Chondrocyte (in vitro differentiated cells): ENCODE data around the gene INO80E. TPM values are rescaled to one million over a fixed set of nuclear protein-coding genes. Genes with fewer than 3 reads are reported as not detected.

Source experiments
- DNase-seq: peaks from one replicate; pipeline ENCODE4 v3.0.0; 2021; ENCODE audit warnings: mixed read lengths, low spot score
- H3K27ac Mint-ChIP-seq: one replicate; pipeline ENCODE4 v1.8.0; 2021; ENCODE audit warnings: mild to moderate bottlenecking, moderate library complexity, mixed read lengths; ENCODE audit not compliant: unreplicated experiment
- H3K27me3 Mint-ChIP-seq: 2 replicates; pipeline ENCODE4 v1.8.0; 2021; ENCODE audit warnings: low read depth, mixed read lengths
- H3K36me3 Mint-ChIP-seq: 2 replicates; pipeline ENCODE4 v1.8.0; 2021; ENCODE audit warnings: low read depth, mixed read lengths
- H3K4me1 Mint-ChIP-seq: 2 replicates; pipeline ENCODE4 v1.8.0; 2021; ENCODE audit warnings: low read depth, mild to moderate bottlenecking, mixed read lengths
- H3K4me3 Mint-ChIP-seq: one replicate; pipeline ENCODE4 v1.8.0; 2021; ENCODE audit warnings: mild to moderate bottlenecking, moderate library complexity, mixed read lengths; ENCODE audit not compliant: unreplicated experiment
- H3K9me3 Mint-ChIP-seq: 2 replicates; pipeline ENCODE4 v1.8.0; 2021; ENCODE audit warnings: low read depth, mixed read lengths
- total RNA-seq: library from RNA; stranded (reverse); gene quantifications from 3 replicates; pipeline ENCODE4 v1.2.1, GENCODE V29; 2021
- TF ChIP-seq, protein P1 (sequence below): fragments of 200-600 bp; sonication (generic); IDR thresholded peaks from 2 replicates; pipeline ENCODE4 v1.5.0; 2021; ENCODE audit warnings: antibody characterized with exemption, mild to moderate bottlenecking, moderate library complexity

The INO80E gene
- total RNA-seq, 1 donor from 2014 or later: 57.1 TPM

DNA sequence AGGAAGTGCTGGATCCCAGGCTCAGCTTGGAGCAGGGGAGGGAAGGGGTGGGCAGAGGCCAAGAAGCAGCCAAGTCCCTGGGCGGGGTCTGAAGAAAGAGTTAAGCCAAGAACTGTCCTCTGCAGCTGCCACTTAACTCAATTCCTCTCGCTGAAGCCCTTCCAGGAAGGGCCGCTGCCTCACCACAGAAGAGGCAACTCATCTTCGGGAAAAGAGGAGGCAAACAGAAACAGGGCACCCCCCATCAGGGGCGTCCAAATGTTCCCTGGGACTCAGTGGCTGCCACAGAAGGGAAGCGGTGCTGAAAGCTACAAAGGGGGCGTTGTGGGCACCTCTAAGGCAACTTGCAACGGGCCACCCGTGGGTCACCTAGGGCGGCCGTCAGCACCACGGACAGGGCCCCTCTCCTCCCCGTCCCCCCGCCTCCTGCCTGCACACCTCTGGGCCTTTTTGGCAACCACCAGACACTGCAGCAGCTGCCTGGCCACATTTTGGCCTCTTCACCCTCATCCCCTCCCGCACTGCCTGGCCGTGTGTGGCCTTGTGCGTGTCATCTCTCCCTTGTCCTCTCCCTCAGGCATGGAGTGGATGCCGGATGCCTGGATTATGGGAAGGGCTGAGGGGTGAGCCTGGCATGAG lies 32.5 kb downstream of the INO80E start:
- H3K36me3 Mint-ChIP-seq: no peaks in the 10 kb centered on the region
- H3K4me1 Mint-ChIP-seq: peaks cover 3% of the 10 kb centered on the region
- no peaks in the 10 kb centered on the region for H3K9me3 Mint-ChIP-seq
- TF ChIP-seq, protein P1, sequence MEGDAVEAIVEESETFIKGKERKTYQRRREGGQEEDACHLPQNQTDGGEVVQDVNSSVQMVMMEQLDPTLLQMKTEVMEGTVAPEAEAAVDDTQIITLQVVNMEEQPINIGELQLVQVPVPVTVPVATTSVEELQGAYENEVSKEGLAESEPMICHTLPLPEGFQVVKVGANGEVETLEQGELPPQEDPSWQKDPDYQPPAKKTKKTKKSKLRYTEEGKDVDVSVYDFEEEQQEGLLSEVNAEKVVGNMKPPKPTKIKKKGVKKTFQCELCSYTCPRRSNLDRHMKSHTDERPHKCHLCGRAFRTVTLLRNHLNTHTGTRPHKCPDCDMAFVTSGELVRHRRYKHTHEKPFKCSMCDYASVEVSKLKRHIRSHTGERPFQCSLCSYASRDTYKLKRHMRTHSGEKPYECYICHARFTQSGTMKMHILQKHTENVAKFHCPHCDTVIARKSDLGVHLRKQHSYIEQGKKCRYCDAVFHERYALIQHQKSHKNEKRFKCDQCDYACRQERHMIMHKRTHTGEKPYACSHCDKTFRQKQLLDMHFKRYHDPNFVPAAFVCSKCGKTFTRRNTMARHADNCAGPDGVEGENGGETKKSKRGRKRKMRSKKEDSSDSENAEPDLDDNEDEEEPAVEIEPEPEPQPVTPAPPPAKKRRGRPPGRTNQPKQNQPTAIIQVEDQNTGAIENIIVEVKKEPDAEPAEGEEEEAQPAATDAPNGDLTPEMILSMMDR: no peak
- DNase-seq: no peak
- H3K27me3 Mint-ChIP-seq: peaks cover 42% of the 10 kb centered on the region
- H3K4me3 Mint-ChIP-seq: no peak overlapping the region
- H3K27ac Mint-ChIP-seq: no peak overlapping the region

DNA sequence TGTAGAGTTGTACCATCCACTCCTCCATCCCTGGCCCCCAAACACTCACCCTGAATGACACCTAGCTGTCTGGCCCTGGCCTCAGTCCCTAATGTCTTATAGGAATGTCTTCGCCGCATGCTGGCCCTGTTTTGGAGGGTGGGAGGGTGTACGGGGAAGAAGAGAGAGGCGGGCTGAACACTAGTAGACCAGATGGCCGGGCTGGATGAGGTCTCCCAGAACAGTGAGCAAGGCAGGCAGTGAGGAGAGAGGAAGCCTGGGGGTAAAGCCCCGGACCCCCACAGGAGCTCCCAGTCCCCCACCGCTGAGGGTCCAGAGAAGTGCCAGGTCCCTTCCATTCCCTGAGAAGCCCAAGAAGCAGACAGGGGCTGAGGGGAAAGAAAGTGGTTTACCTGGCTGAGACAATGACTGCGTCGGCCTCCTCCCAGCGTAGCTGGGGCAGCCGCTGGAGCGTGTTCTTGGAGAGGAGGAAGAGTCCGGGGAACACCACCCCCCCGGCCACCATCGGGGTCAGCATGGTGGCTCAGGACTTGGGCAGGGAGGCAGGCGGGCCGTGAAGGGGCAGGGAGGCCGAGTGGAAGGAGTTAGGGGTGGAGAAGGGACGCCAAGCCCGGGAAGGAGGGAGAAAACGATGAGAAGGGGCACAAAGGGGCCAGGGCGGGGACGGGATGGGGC lies 34.1 kb downstream of the INO80E start:
- no peak for DNase-seq
- H3K4me1 Mint-ChIP-seq: peaks cover 3% of the 10 kb centered on the region

DNA sequence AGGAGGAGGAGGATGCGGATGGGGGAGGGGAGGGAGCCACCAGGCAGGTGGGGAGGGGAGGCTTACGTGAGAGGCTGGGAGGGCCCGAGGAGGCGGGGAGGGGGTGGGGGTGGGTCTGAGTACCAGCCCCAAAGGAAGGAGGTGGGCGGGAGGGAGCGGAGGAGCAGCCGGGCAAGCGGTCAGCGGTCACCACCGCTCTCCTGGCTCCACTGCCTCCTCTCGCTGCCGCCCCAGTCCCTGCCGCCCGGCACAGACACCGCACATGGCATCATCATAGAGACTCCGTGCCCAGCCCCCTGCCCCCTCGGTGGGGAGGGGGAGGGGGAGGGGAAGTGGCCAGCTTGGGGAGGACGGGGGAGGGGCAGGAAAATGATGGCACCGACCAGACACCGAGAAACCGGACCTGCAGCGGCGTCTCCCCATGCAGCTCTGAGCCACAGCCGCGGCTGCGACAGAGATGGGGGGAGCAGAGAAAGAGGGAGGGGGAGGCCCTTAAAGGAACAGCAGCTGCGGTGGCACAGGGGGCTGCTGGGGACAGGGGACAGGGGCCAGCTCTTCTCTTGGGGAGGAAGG lies 34.9 kb downstream of the INO80E start, which contains the start of gene TLCD3B:
TSS of gene TLCD3B (minus strand) at position 431 of the 573 bp plus-strand sequence. CDS start 744 bp downstream, outside the sequence.
- TF ChIP-seq, protein P1: peak; percentile 13

More for the DNA sequence above, 34.1 kb downstream of the INO80E start:
- TF ChIP-seq, protein P1: no peak
- no peak overlapping the region for H3K27ac Mint-ChIP-seq
- H3K36me3 Mint-ChIP-seq: no peaks in the 10 kb centered on the region
- no peak overlapping the region for H3K4me3 Mint-ChIP-seq
- H3K9me3 Mint-ChIP-seq: no peaks in the 10 kb centered on the region
- peaks cover 42% of the 10 kb centered on the region for H3K27me3 Mint-ChIP-seq

DNA sequence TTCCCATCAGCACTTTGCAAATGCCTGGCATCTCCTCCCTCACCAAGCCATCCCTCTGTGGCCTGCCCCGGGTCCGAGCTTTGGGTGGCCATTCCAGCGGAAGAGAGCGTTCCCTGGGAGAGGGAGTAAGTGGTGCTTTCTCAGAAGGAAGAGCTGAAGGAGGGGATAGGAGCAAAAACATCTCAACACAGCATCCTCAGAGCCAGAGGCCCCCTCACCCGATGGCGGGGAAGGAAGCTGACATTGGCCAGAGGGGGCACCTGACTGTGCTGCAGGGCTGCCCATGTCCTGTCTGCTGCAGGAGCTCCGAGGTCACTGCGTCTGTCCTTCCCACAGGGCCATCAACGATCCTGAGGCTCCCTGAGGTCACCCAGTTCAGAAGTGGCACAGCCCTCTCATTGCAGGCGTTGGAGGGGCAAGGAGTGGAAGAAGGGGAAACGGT lies 35.5 kb downstream of the INO80E start:
- TF ChIP-seq, protein P1: no peak
- Mint-ChIP-seq H3K4me3 (no peak overlapping the region), H3K27ac (no peak overlapping the region), H3K4me1 (peaks cover 3% of the 10 kb centered on the region), H3K36me3 (no peaks in the 10 kb centered on the region), H3K27me3 (peaks cover 51% of the 10 kb centered on the region), H3K9me3 (no peaks in the 10 kb centered on the region)
- DNase-seq: no peak

More for the DNA sequence above, 34.9 kb downstream of the INO80E start, which contains the start of gene TLCD3B:
- Mint-ChIP-seq H3K36me3 (no peaks in the 10 kb centered on the region), H3K27me3 (peaks cover 47% of the 10 kb centered on the region), H3K4me1 (peaks cover 3% of the 10 kb centered on the region), H3K27ac (no peak within 1 kb of the TSS), H3K9me3 (no peaks in the 10 kb centered on the region), H3K4me3 (peak within 1 kb of the TSS; percentile 40)
- DNase-seq: no peak

DNA sequence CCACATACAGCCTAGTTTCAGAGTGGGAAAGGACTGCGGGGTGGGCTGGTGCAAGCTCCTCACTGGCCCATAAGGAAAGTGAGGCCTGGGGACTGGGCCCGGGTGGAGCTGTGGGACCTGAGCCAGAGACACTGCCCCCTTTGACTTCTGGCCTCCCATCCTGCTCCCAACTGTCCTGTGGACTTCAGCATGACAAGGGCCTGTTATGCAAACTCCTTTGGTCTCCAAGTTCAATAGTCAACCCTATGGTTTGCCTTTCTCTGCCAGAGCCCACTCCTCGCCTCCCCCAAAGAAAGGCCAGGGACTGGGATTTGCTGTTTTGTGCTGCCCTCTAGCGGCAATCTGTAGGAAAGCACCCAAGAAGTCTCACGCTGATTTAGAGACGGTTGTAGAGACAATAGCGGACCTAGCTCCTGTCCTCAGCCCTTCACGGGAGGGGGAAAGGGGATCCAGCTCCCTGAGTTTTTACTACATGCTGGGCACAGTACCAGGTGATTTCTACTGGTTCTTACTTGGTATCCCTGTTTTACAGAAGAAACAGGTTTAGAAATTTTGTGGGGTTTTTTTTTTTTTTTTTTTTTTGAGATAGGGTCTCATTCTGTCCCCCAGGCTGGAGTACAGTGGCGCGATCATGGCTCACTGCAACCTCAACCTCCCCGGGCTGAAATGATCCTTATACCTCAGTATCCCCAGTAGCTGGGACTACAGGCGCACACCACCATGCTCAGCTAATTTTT lies 36.2 kb downstream of the INO80E start:
- Mint-ChIP-seq H3K27me3 (peaks cover 46% of the 10 kb centered on the region), H3K27ac (no peak overlapping the region), H3K36me3 (no peaks in the 10 kb centered on the region), H3K4me3 (no peak overlapping the region), H3K9me3 (no peaks in the 10 kb centered on the region), H3K4me1 (peaks cover 3% of the 10 kb centered on the region)
- TF ChIP-seq, protein P1: peak; percentile 89
- no peak for DNase-seq
